HEK293 (cell line): ENCODE results near the gene FGFR2.

Experiments used
- ELK4 ChIP-seq: IDR thresholded peaks from 2 replicates; pipeline ENCODE4 v1.6.1; 2011; ENCODE audit warnings: mild to moderate bottlenecking, low read depth, low read length, borderline replicate concordance
- GLI4 ChIP-seq: fragments of 450-650 bp; formaldehyde crosslinking; IDR thresholded peaks from 2 replicates; pipeline ENCODE4 v1.5.1; 2016; ENCODE audit warnings: missing biosample characterization, missing genetic modification characterization
- INSM2 ChIP-seq: fragments of 450-650 bp; formaldehyde crosslinking; IDR thresholded peaks from 2 replicates; pipeline ENCODE4 v1.5.1; 2016; ENCODE audit warnings: missing biosample characterization, missing genetic modification characterization
- KLF17 ChIP-seq: fragments of 450-650 bp; formaldehyde crosslinking; IDR thresholded peaks from 2 replicates; pipeline ENCODE4 v1.5.1; 2016; ENCODE audit warnings: missing biosample characterization, missing genetic modification characterization
- KLF8 ChIP-seq: fragments of 450-650 bp; formaldehyde crosslinking; IDR thresholded peaks from 2 replicates; pipeline ENCODE4 v1.5.1; 2016; ENCODE audit warnings: missing biosample characterization, missing genetic modification characterization
- OSR2 ChIP-seq: fragments of 450-650 bp; formaldehyde crosslinking; IDR thresholded peaks from 2 replicates; pipeline ENCODE4 v1.5.1; 2016; ENCODE audit warnings: missing biosample characterization, missing genetic modification characterization
- OVOL3 ChIP-seq: fragments of 450-650 bp; formaldehyde crosslinking; IDR thresholded peaks from 2 replicates; pipeline ENCODE4 v1.5.1; 2016; ENCODE audit warnings: missing biosample characterization, missing genetic modification characterization
- PRDM10 ChIP-seq: fragments of 450-650 bp; formaldehyde crosslinking; IDR thresholded peaks from 2 replicates; pipeline ENCODE4 v1.5.1; 2016; ENCODE audit warnings: missing biosample characterization, missing genetic modification characterization
- REPIN1 ChIP-seq: fragments of 450-650 bp; formaldehyde crosslinking; IDR thresholded peaks from 2 replicates; pipeline ENCODE4 v1.5.1; 2017; ENCODE audit warnings: missing biosample characterization, missing genetic modification characterization, low read depth
- ZBTB20 ChIP-seq: fragments of 450-650 bp; formaldehyde crosslinking; IDR thresholded peaks from 2 replicates; pipeline ENCODE4 v1.5.1; 2016; ENCODE audit warnings: missing biosample characterization, missing genetic modification characterization
- ZBTB7A ChIP-seq: fragments of 450-650 bp; formaldehyde crosslinking; IDR thresholded peaks from 2 replicates; pipeline ENCODE4 v1.5.1; 2016; ENCODE audit warnings: low read depth, missing biosample characterization, missing genetic modification characterization
- ZBTB8A ChIP-seq: fragments of 450-650 bp; formaldehyde crosslinking; IDR thresholded peaks from 2 replicates; pipeline ENCODE4 v1.5.1; 2016; ENCODE audit warnings: missing biosample characterization, missing genetic modification characterization
- ZFP3 ChIP-seq: fragments of 450-650 bp; formaldehyde crosslinking; IDR thresholded peaks from 2 replicates; pipeline ENCODE4 v1.5.1; 2016; ENCODE audit warnings: low read depth, missing biosample characterization, missing genetic modification characterization
- ZFP41 ChIP-seq: fragments of 450-650 bp; formaldehyde crosslinking; IDR thresholded peaks from 2 replicates; pipeline ENCODE4 v1.5.1; 2016; ENCODE audit warnings: missing biosample characterization, missing genetic modification characterization, borderline replicate concordance
- ZNF112 ChIP-seq: fragments of 450-650 bp; formaldehyde crosslinking; IDR thresholded peaks from 2 replicates; pipeline ENCODE4 v1.5.0; 2017; ENCODE audit warnings: missing biosample characterization, missing genetic modification characterization
- ZNF140 ChIP-seq: fragments of 450-650 bp; formaldehyde crosslinking; IDR thresholded peaks from 2 replicates; pipeline ENCODE4 v1.5.1; 2016; ENCODE audit warnings: missing biosample characterization, missing genetic modification characterization
- ZNF202 ChIP-seq: fragments of 450-650 bp; formaldehyde crosslinking; IDR thresholded peaks from 2 replicates; pipeline ENCODE4 v1.5.1; 2016; ENCODE audit warnings: missing biosample characterization, missing genetic modification characterization, borderline replicate concordance
- ZNF239 ChIP-seq: fragments of 450-650 bp; formaldehyde crosslinking; IDR thresholded peaks from 2 replicates; pipeline ENCODE4 v1.5.1; 2016; ENCODE audit warnings: missing biosample characterization, missing genetic modification characterization
- ZNF311 ChIP-seq: fragments of 450-650 bp; formaldehyde crosslinking; IDR thresholded peaks from 2 replicates; pipeline ENCODE4 v1.5.1; 2017; ENCODE audit warnings: missing biosample characterization, missing genetic modification characterization, borderline replicate concordance
- ZNF341 ChIP-seq: fragments of 450-650 bp; formaldehyde crosslinking; IDR thresholded peaks from 2 replicates; pipeline ENCODE4; 2016; ENCODE audit warnings: low read depth, missing biosample characterization, missing genetic modification characterization
- ZNF391 ChIP-seq: fragments of 450-650 bp; formaldehyde crosslinking; IDR thresholded peaks from 2 replicates; pipeline ENCODE4 v1.5.1; 2016; ENCODE audit warnings: low read depth, missing biosample characterization, missing genetic modification characterization, borderline replicate concordance
- ZNF426 ChIP-seq: fragments of 450-650 bp; formaldehyde crosslinking; IDR thresholded peaks from 2 replicates; pipeline ENCODE4 v1.5.1; 2017; ENCODE audit warnings: missing biosample characterization, missing genetic modification characterization, mild to moderate bottlenecking, inconsistent platforms, moderate library complexity
- ZNF433 ChIP-seq: fragments of 450-650 bp; formaldehyde crosslinking; IDR thresholded peaks from 2 replicates; pipeline ENCODE4 v1.5.1; 2016; ENCODE audit warnings: missing biosample characterization, missing genetic modification characterization, low read depth
- ZNF501 ChIP-seq: fragments of 450-650 bp; formaldehyde crosslinking; IDR thresholded peaks from 2 replicates; pipeline ENCODE4 v1.5.1; 2016; ENCODE audit warnings: missing biosample characterization, missing genetic modification characterization
- ZNF514 ChIP-seq: fragments of 450-650 bp; formaldehyde crosslinking; IDR thresholded peaks from 2 replicates; pipeline ENCODE4 v1.5.1; 2016; ENCODE audit warnings: missing biosample characterization, missing genetic modification characterization
- ZNF561 ChIP-seq: fragments of 450-650 bp; IDR thresholded peaks from 2 replicates; pipeline ENCODE4 v1.5.1; 2018; ENCODE audit warnings: missing biosample characterization, missing genetic modification characterization, borderline replicate concordance
- ZNF639 ChIP-seq: fragments of 450-650 bp; formaldehyde crosslinking; IDR thresholded peaks from 2 replicates; pipeline ENCODE4 v1.5.1; 2016; ENCODE audit warnings: missing biosample characterization, missing genetic modification characterization
- ZNF664 ChIP-seq: fragments of 450-650 bp; formaldehyde crosslinking; IDR thresholded peaks from 2 replicates; pipeline ENCODE4 v1.5.1; 2016; ENCODE audit warnings: missing biosample characterization, missing genetic modification characterization
- ZNF747 ChIP-seq: fragments of 450-650 bp; formaldehyde crosslinking; IDR thresholded peaks from 2 replicates; pipeline ENCODE4 v1.5.1; 2016; ENCODE audit warnings: missing biosample characterization, missing genetic modification characterization
- ZNF785 ChIP-seq: fragments of 450-650 bp; formaldehyde crosslinking; IDR thresholded peaks from 2 replicates; pipeline ENCODE4 v1.5.1; 2016; ENCODE audit warnings: missing biosample characterization, missing genetic modification characterization
- ZNF791 ChIP-seq: fragments of 450-650 bp; formaldehyde crosslinking; IDR thresholded peaks from 2 replicates; pipeline ENCODE4 v1.5.1; 2016; ENCODE audit warnings: missing biosample characterization, missing genetic modification characterization
- ZSCAN16 ChIP-seq: fragments of 450-650 bp; formaldehyde crosslinking; IDR thresholded peaks from 2 replicates; pipeline ENCODE4 v1.5.1; 2016; ENCODE audit warnings: missing biosample characterization, missing genetic modification characterization

FGFR2 gene

GRCh38 chr10:121598263-121599249, at the start of gene FGFR2 (continued):
- no peak for TF ChIP-seq ZFP3 (tag by site-specific recombination)
- no peak for TF ChIP-seq ZNF140 (tag by site-specific recombination)
- no peak for TF ChIP-seq ZNF514 (tag by site-specific recombination)
- 0 out of 2 replicates have a peak, but pooled peaks have one; percentile 11 for TF ChIP-seq PRDM10 (tag by site-specific recombination)
- TF ChIP-seq KLF8 (tag by site-specific recombination) = peak; percentile 31; the same call in 1 of the 2 replicates
- no peak for TF ChIP-seq ZNF426 (tag by site-specific recombination)
- TF ChIP-seq ZBTB7A (tag by site-specific recombination) = no peak
- TF ChIP-seq ZBTB20 = peak; percentile 95
- no peak for TF ChIP-seq ZNF311 (tag by site-specific recombination)
- peak; percentile 85 for TF ChIP-seq ZNF561 (tag by site-specific recombination)
- no peak for TF ChIP-seq ZNF433
- TF ChIP-seq ZNF664 = no peak
- TF ChIP-seq ZFP41 (tag by site-specific recombination) = no peak
- no peak for TF ChIP-seq ZNF391
- TF ChIP-seq ZNF501 (tag by site-specific recombination) = peak; percentile 55; the same call in 1 of the 2 replicates
- no peak for TF ChIP-seq KLF17 (tag by site-specific recombination)
- TF ChIP-seq GLI4 (tag by site-specific recombination) = no peak
- TF ChIP-seq OVOL3 (tag by site-specific recombination) = no peak
- no peak for TF ChIP-seq ZBTB8A (tag by site-specific recombination)
- no peak for TF ChIP-seq ZSCAN16 (tag by site-specific recombination)
- TF ChIP-seq INSM2 (tag by site-specific recombination) = 0 out of 2 replicates have a peak, but pooled peaks have one; percentile 20
- TF ChIP-seq ZNF112 = no peak
- no peak for TF ChIP-seq ZNF791
- TF ChIP-seq ZNF639 (tag by site-specific recombination) = no peak
- TF ChIP-seq ELK4 = no peak
- TF ChIP-seq ZNF341 (tag by site-specific recombination) = no peak; the same call in 1 of the 2 replicates
- TF ChIP-seq ZNF202 = no peak
- no peak for TF ChIP-seq OSR2 (tag by site-specific recombination)
- no peak for TF ChIP-seq ZNF239 (tag by site-specific recombination)
- TF ChIP-seq REPIN1 (tag by site-specific recombination) = no peak
- TF ChIP-seq ZNF747 = no peak
- TF ChIP-seq ZNF785 (tag by site-specific recombination) = no peak
